ENCODE results near the gene ROR2.

ROR2 gene

GRCh38 chr9:91900055-91900796, 49.8 kb downstream of the ROR2 start:
- no peak for DNase-seq (ENCODE audit: low spot score)

GRCh38 chr9:91899594-91899993, 50.4 kb downstream of the ROR2 start:
- DNase-seq (ENCODE audit: low spot score), result no peak

- no peak for DNase-seq (ENCODE audit: low spot score)
Observed at GRCh38 chr9:91899219-91899563, 50.8 kb downstream of the ROR2 start.

- no peak for DNase-seq (ENCODE audit: low spot score)
Observed at GRCh38 chr9:91898451-91899218, 51.4 kb downstream of the ROR2 start.

GRCh38 chr9:91897201-91897600, 52.8 kb downstream of the ROR2 start:
- DNase-seq (ENCODE audit: low spot score), result no peak

- DNase-seq (ENCODE audit: low spot score), result no peak
Observed at GRCh38 chr9:91896513-91897121, 53.4 kb downstream of the ROR2 start.

GRCh38 chr9:91896097-91896496, 53.9 kb downstream of the ROR2 start:
- no peak for DNase-seq (ENCODE audit: low spot score)

- no peak for DNase-seq (ENCODE audit: low spot score)
Observed at GRCh38 chr9:91894536-91894935, 55.5 kb downstream of the ROR2 start.

GRCh38 chr9:91894023-91894422, 56.0 kb downstream of the ROR2 start:
- no peak for DNase-seq (ENCODE audit: low spot score)

- DNase-seq (ENCODE audit: low spot score), result no peak
Observed at GRCh38 chr9:91891915-91892314, 58.1 kb downstream of the ROR2 start.

GRCh38 chr9:91890662-91891061, 59.4 kb downstream of the ROR2 start:
- DNase-seq (ENCODE audit: low spot score), result no peak

GRCh38 chr9:91889161-91889911, 60.7 kb downstream of the ROR2 start:
- DNase-seq (ENCODE audit: low spot score), result no peak

GRCh38 chr9:91886414-91887076, 63.5 kb downstream of the ROR2 start:
- no peak for DNase-seq (ENCODE audit: low spot score)

- DNase-seq (ENCODE audit: low spot score), result no peak
Observed at GRCh38 chr9:91885746-91886413, 64.1 kb downstream of the ROR2 start.

- DNase-seq (ENCODE audit: low spot score), result no peak
Observed at GRCh38 chr9:91884696-91885687, 65.0 kb downstream of the ROR2 start.

- DNase-seq (ENCODE audit: low spot score), result no peak
Observed at GRCh38 chr9:91884153-91884552, 65.9 kb downstream of the ROR2 start.

- no peak for DNase-seq (ENCODE audit: low spot score)
Observed at GRCh38 chr9:91883503-91883902, 66.5 kb downstream of the ROR2 start.

- no peak for DNase-seq (ENCODE audit: low spot score)
Observed at GRCh38 chr9:91882627-91883026, 67.4 kb downstream of the ROR2 start.

- DNase-seq (ENCODE audit: low spot score), result no peak
Observed at GRCh38 chr9:91880378-91880972, 69.6 kb downstream of the ROR2 start.

- no peak for DNase-seq (ENCODE audit: low spot score)
Observed at GRCh38 chr9:91879231-91879630, 70.8 kb downstream of the ROR2 start.

All from LoVo (cell line).